Measurements from ENCODE around the gene SDF2.
A peak's percentile ranks its signal among the peaks of the same experiment; 100 is the strongest.
"Not testable (repeated sequence)": the region's sequence is repeated elsewhere in the genome, so short reads cannot be mapped to it uniquely, and the experiment has no call there.

SDF2 gene

GRCh38 chr17:28626818-28627217, 34.9 kb downstream of the SDF2 start:
- no peak overlapping the region for H3K9ac ChIP-seq (ENCODE audit: low read depth, low read length)
- no peaks in the 10 kb centered on the region for H3K9me3 ChIP-seq (ENCODE audit: control insufficient read depth, insufficient read depth, low read length)
- peaks cover 41% of the 10 kb centered on the region for H3K36me3 ChIP-seq (ENCODE audit: insufficient read depth, low read length)
- no peaks in the 10 kb centered on the region for H3K4me1 ChIP-seq (ENCODE audit: insufficient read depth, low read length)

- H3K36me3 ChIP-seq (ENCODE audit: insufficient read depth, low read length), result peaks cover 52% of the 10 kb centered on the region
- H3K4me1 ChIP-seq (ENCODE audit: insufficient read depth, low read length), result no peaks in the 10 kb centered on the region
- H3K9ac ChIP-seq (ENCODE audit: low read depth, low read length), result no peak overlapping the region
- H3K9me3 ChIP-seq (ENCODE audit: control insufficient read depth, insufficient read depth, low read length), result no peaks in the 10 kb centered on the region
Observed at GRCh38 chr17:28624148-28624547, 37.6 kb downstream of the SDF2 start.

- no peak overlapping the region for H3K9ac ChIP-seq (ENCODE audit: low read depth, low read length)
Observed at GRCh38 chr17:28623696-28624095, 38.0 kb downstream of the SDF2 start.

GRCh38 chr17:28622186-28622585, 39.5 kb downstream of the SDF2 start:
- Histone ChIP-seq H3K9ac (ENCODE audit: low read depth, low read length) (no peak overlapping the region), H3K4me1 (ENCODE audit: insufficient read depth, low read length) (no peaks in the 10 kb centered on the region), H3K9me3 (ENCODE audit: control insufficient read depth, insufficient read depth, low read length) (no peaks in the 10 kb centered on the region), H3K36me3 (ENCODE audit: insufficient read depth, low read length) (peaks cover 55% of the 10 kb centered on the region)

More at GRCh38 chr17:28623696-28624095, 38.0 kb downstream of the SDF2 start:
- H3K9me3 ChIP-seq (ENCODE audit: control insufficient read depth, insufficient read depth, low read length), result no peaks in the 10 kb centered on the region
- H3K4me1 ChIP-seq (ENCODE audit: insufficient read depth, low read length), result no peaks in the 10 kb centered on the region
- H3K36me3 ChIP-seq (ENCODE audit: insufficient read depth, low read length), result peaks cover 57% of the 10 kb centered on the region

GRCh38 chr17:28620010-28620409, 41.7 kb downstream of the SDF2 start:
- Histone ChIP-seq H3K4me1 (ENCODE audit: insufficient read depth, low read length) (no peaks in the 10 kb centered on the region), H3K9me3 (ENCODE audit: control insufficient read depth, insufficient read depth, low read length) (no peaks in the 10 kb centered on the region), H3K9ac (ENCODE audit: low read depth, low read length) (no peak overlapping the region), H3K36me3 (ENCODE audit: insufficient read depth, low read length) (peaks cover 66% of the 10 kb centered on the region)

GRCh38 chr17:28618464-28618863, 43.2 kb downstream of the SDF2 start:
- Histone ChIP-seq H3K9me3 (ENCODE audit: control insufficient read depth, insufficient read depth, low read length) (no peaks in the 10 kb centered on the region), H3K4me1 (ENCODE audit: insufficient read depth, low read length) (no peaks in the 10 kb centered on the region), H3K36me3 (ENCODE audit: insufficient read depth, low read length) (peaks cover 63% of the 10 kb centered on the region), H3K9ac (ENCODE audit: low read depth, low read length) (no peak overlapping the region)

GRCh38 chr17:28616281-28616680, 45.4 kb downstream of the SDF2 start:
- H3K36me3 ChIP-seq (ENCODE audit: insufficient read depth, low read length), result peaks cover 60% of the 10 kb centered on the region
- no peaks in the 10 kb centered on the region for H3K4me1 ChIP-seq (ENCODE audit: insufficient read depth, low read length)
- no peaks in the 10 kb centered on the region for H3K9me3 ChIP-seq (ENCODE audit: control insufficient read depth, insufficient read depth, low read length)
- no peak overlapping the region for H3K9ac ChIP-seq (ENCODE audit: low read depth, low read length)

GRCh38 chr17:28615260-28615940, 46.3 kb downstream of the SDF2 start:
- Histone ChIP-seq H3K36me3 (ENCODE audit: insufficient read depth, low read length) (peaks cover 56% of the 10 kb centered on the region), H3K4me1 (ENCODE audit: insufficient read depth, low read length) (no peaks in the 10 kb centered on the region), H3K9me3 (ENCODE audit: control insufficient read depth, insufficient read depth, low read length) (no peaks in the 10 kb centered on the region), H3K9ac (ENCODE audit: low read depth, low read length) (no peak overlapping the region)

- no peaks in the 10 kb centered on the region for H3K4me1 ChIP-seq (ENCODE audit: insufficient read depth, low read length)
- peaks cover 48% of the 10 kb centered on the region for H3K36me3 ChIP-seq (ENCODE audit: insufficient read depth, low read length)
- H3K9ac ChIP-seq (ENCODE audit: low read depth, low read length), result no peak within 1 kb of the TSS
- no peaks in the 10 kb centered on the region for H3K9me3 ChIP-seq (ENCODE audit: control insufficient read depth, insufficient read depth, low read length)
Observed at GRCh38 chr17:28613931-28614381, 47.8 kb downstream of the SDF2 start, which contains the start of gene RSKR. RSKR (minus strand) TSS chr17:28614185; CDS start chr17:28614161, 24 bp downstream.

GRCh38 chr17:28612936-28613872, 48.5 kb downstream of the SDF2 start:
- Histone ChIP-seq H3K9ac (ENCODE audit: low read depth, low read length) (no peak overlapping the region), H3K36me3 (ENCODE audit: insufficient read depth, low read length) (peaks cover 43% of the 10 kb centered on the region), H3K4me1 (ENCODE audit: insufficient read depth, low read length) (no peaks in the 10 kb centered on the region), H3K9me3 (ENCODE audit: control insufficient read depth, insufficient read depth, low read length) (no peaks in the 10 kb centered on the region)

- Histone ChIP-seq H3K9me3 (ENCODE audit: control insufficient read depth, insufficient read depth, low read length) (no peaks in the 10 kb centered on the region), H3K4me1 (ENCODE audit: insufficient read depth, low read length) (no peaks in the 10 kb centered on the region), H3K36me3 (ENCODE audit: insufficient read depth, low read length) (peaks cover 42% of the 10 kb centered on the region), H3K9ac (ENCODE audit: low read depth, low read length) (no peak overlapping the region)
Observed at GRCh38 chr17:28612531-28612930, 49.2 kb downstream of the SDF2 start.

GRCh38 chr17:28610376-28610775, 51.3 kb downstream of the SDF2 start:
- H3K4me1 ChIP-seq (ENCODE audit: insufficient read depth, low read length), result no peaks in the 10 kb centered on the region
- peaks cover 25% of the 10 kb centered on the region for H3K36me3 ChIP-seq (ENCODE audit: insufficient read depth, low read length)
- no peaks in the 10 kb centered on the region for H3K9me3 ChIP-seq (ENCODE audit: control insufficient read depth, insufficient read depth, low read length)
- H3K9ac ChIP-seq (ENCODE audit: low read depth, low read length), result no peak overlapping the region

- H3K9me3 ChIP-seq (ENCODE audit: control insufficient read depth, insufficient read depth, low read length); H3K4me1 ChIP-seq (ENCODE audit: insufficient read depth, low read length); H3K36me3 ChIP-seq (ENCODE audit: insufficient read depth, low read length); H3K9ac ChIP-seq (ENCODE audit: low read depth, low read length): not testable (repeated sequence)
Observed at GRCh38 chr17:28604031-28604430, 57.7 kb downstream of the SDF2 start.

GRCh38 chr17:28599311-28600184, 62.2 kb downstream of the SDF2 start:
- Histone ChIP-seq H3K9ac (ENCODE audit: low read depth, low read length) (peak overlapping the region; percentile 98), H3K9me3 (ENCODE audit: control insufficient read depth, insufficient read depth, low read length) (no peaks in the 10 kb centered on the region), H3K36me3 (ENCODE audit: insufficient read depth, low read length) (no peaks in the 10 kb centered on the region), H3K4me1 (ENCODE audit: insufficient read depth, low read length) (peaks cover 5% of the 10 kb centered on the region; the same call in 1 of the 2 replicates)
